ENCODE data around the gene ZDHHC7. TPM values are rescaled to one million over a fixed set of nuclear protein-coding genes. Genes with fewer than 3 reads are reported as not detected.

The ZDHHC7 gene
- total and polyA plus RNA-seq, 2 of the 8 experiments (the other 6 are each of a cell fraction or from before 2014, with no cell fraction given) = 40.5 to 56.3 TPM

DNA sequence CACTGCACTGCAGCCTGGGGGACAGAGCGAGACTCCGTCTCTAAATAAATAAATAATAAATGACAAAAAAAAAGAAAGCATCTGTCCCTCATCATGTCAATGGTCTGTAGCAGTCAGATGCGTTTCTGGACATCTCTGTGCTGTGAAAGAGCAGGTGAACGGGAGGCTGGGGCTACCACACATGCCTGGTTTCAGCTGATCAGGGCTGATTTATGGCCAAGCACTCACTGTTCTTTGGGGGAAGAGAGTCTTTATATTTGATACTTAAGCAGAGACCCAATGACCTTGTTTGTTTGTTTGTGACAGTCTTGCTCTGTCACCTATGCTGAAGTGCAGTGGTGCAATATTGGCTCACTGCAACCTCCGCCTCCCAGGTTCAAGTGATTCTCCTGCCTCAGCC, 33.7 kb upstream of the ZDHHC7 start:
- TF ChIP-seq, protein P1, sequence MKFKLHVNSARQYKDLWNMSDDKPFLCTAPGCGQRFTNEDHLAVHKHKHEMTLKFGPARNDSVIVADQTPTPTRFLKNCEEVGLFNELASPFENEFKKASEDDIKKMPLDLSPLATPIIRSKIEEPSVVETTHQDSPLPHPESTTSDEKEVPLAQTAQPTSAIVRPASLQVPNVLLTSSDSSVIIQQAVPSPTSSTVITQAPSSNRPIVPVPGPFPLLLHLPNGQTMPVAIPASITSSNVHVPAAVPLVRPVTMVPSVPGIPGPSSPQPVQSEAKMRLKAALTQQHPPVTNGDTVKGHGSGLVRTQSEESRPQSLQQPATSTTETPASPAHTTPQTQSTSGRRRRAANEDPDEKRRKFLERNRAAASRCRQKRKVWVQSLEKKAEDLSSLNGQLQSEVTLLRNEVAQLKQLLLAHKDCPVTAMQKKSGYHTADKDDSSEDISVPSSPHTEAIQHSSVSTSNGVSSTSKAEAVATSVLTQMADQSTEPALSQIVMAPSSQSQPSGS (IDR thresholded peaks at IDR 0.05; ENCODE audit: low read length) = no peak
- Histone ChIP-seq H3K9ac (replicated peaks in 1 of 4; ENCODE audit: extremely low read depth in 1 of 4, low read depth in 3 of 4, low read length in 3 of 4) (no peak overlapping the region), H3K56ac (replicated peaks; ENCODE audit: insufficient read length, low read depth, low read length) (no peak overlapping the region), H3K23ac (ENCODE audit: insufficient read length) (no peak overlapping the region), H4K5ac (ENCODE audit: insufficient read length, low read depth, low read length) (no peak overlapping the region), H4K91ac (replicated peaks; ENCODE audit: insufficient read length, low read length) (no peak overlapping the region), H3K79me2 (ENCODE audit: control insufficient read depth in 1 of 2, insufficient read depth in 2 of 2, low read length in 2 of 2) (no peaks in the 10 kb centered on the region), H3K4me1 (replicated peaks in 1 of 4; ENCODE audit: control insufficient read depth in 3 of 4, insufficient read depth in 4 of 4, low read length in 3 of 4) (no peaks in the 10 kb centered on the region), H3K36me3 (ENCODE audit: control insufficient read depth in 2 of 4, insufficient read depth in 4 of 4, low read length in 3 of 4) (no peaks in the 10 kb centered on the region), H2AFZ (ENCODE audit: low read length) (no peak overlapping the region), H3K27me3 (replicated peaks in 1 of 4; ENCODE audit: control insufficient read depth in 3 of 4, extremely low read depth in 1 of 4, insufficient read depth in 3 of 4, low read length in 3 of 4) (no peaks in the 10 kb centered on the region), H2BK20ac (ENCODE audit: low read length) (no peak overlapping the region), H3K18ac (ENCODE audit: extremely low read depth, low read length) (no peak overlapping the region), H3K27ac (ENCODE audit: low read depth, low read length) (no peak overlapping the region), H4K8ac (ENCODE audit: extremely low read depth, insufficient read depth, low read length) (no peak overlapping the region), H2BK5ac (ENCODE audit: low read depth, low read length) (no peak overlapping the region), H2BK120ac (replicated peaks; ENCODE audit: low read depth, low read length) (no peak overlapping the region), H3K14ac (ENCODE audit: insufficient read length) (no peak overlapping the region), H3K4me3 (ENCODE audit: extremely low read depth in 1 of 4, insufficient read depth in 2 of 4, low read depth in 3 of 4, low read length in 4 of 4) (no peak overlapping the region), H3K23me2 (ENCODE audit: low read depth, low read length) (no peaks in the 10 kb centered on the region), H3K4me2 (ENCODE audit: insufficient read depth in 1 of 2, low read depth in 2 of 2, low read length in 2 of 2) (no peak overlapping the region), H3K9me3 (ENCODE audit: insufficient read depth in 2 of 2, low read depth in 1 of 2, low read length in 1 of 2) (no peaks in the 10 kb centered on the region), H2AK5ac (ENCODE audit: low read depth, low read length) (no peak overlapping the region), H2BK15ac (ENCODE audit: low read length) (no peak overlapping the region), H4K20me1 (replicated peaks in 1 of 2; ENCODE audit: control insufficient read depth in 1 of 2, insufficient read depth in 2 of 2, low read length in 2 of 2) (peaks cover 1 to 2% of the 10 kb centered on the region in 2 experiments), H2BK12ac (ENCODE audit: low read depth, low read length) (no peak overlapping the region), H3K4ac (replicated peaks; ENCODE audit: insufficient read length, low read depth, low read length) (no peak overlapping the region), H3K79me1 (ENCODE audit: low read depth, low read length) (no peaks in the 10 kb centered on the region)
- FAIRE-seq (no peak), DNase-seq (ENCODE audit: low read depth in 1 of 2, low spot score in 2 of 2) (no peak)
- ChIA-PET POLR2A (ENCODE audit: partially characterized antibody) (no interaction called here), CTCF (ENCODE audit: partially characterized antibody) (interaction anchor here (3.3 kb wide), 1 partner anchor 13 kb away, joined by 36 read pairs; no protein-coding TSS in a partner anchor)
- 90% methylated on average over 5 of the region's 5 CpGs; no CpG with 5 or more reads in 1 of the 2 experiments for WGBS, 2 experiments (ENCODE audit: extremely low coverage in 1 of 2, insufficient coverage in 1 of 2, insufficient read length in 1 of 2, insufficient replicate concordance in 2 of 2, low coverage in 1 of 2, low lambda C conversion rate in 2 of 2, missing lambda C conversion rate in 1 of 2)

Measured in H1 (cell line).